Fibroblast of gingiva (primary cell): ENCODE results near the gene S100A11.
"Not testable (repeated sequence)": the region's sequence is repeated elsewhere in the genome, so short reads cannot be mapped to it uniquely, and the experiment has no call there.

Experiments used
- DNase-seq: peaks from one replicate; pipeline ENCODE4 v3.0.0-alpha.2; 2011; ENCODE audit warnings: low read depth

S100A11 gene

DNA sequence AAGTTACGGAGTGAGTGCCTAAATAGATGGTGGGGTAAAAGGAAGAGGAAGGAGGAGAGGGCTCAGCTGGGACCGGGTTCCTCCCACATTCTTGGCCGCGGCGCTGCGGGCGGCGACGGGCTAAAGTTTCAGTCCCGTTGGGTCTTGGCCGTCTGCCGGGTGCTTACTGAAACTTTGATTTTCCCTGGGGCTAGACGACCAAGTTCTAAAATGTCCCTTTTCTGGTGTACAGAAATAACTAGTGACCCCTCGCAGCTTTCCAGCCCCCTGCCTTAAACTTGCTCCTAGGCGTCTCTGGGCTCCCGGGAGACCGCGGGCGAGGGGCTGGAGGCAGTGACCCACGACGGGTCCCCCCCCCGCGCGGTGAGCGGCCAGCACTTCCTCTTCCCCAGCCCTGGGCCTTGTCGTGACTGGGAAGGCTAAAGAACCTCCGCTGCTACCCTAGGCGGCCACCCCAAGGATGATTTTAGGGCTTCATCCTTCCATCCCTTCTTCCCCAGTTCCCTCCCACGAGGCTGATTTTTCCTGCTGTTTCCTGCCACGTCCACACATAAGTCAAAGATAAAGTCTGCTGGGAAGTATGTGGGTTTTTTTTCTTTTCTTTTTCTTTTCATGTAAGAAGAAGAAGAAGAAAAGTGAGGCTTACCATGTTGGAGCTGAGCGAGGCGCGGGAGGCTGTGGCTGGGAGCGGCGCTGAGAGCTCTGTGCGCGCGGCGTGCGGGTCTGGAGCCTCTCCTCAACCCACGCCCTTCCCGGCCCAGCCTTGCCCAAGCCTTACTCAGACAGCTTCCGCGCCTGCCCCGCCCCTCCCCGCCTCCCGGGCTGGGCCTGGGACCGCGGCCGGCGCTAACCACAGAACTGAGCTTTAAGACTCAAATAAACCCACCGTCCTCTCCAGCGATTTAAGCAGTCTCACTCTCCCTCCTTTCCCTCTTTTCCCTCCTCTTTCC, at the start of gene S100A11:
S100A11 (minus strand) TSS at position 738 of the 950 bp plus-strand sequence; CDS start at position 649, 89 bp downstream.
- peak; percentile 87 for DNase-seq

DNA sequence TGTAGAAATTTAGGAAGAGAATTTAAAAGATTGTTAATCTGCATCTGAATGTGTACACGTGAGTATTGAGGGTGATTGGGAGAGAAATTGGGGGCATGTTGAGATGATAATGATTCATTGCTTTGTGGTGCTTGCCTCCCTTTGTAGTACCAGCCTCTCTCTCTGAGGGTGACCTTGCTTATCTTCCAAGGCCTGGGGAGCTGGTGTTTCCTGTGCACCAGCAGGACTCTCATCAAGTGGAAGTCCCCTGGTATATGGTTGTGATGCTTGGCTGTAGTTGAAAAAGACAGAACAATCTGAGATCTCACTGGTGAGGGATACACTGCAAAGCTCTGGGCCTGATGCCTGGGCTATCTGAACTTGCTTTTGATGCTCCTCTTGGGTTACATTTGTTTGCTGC, 48.0 kb upstream of the S100A11 start:
- DNase-seq: no peak

DNA sequence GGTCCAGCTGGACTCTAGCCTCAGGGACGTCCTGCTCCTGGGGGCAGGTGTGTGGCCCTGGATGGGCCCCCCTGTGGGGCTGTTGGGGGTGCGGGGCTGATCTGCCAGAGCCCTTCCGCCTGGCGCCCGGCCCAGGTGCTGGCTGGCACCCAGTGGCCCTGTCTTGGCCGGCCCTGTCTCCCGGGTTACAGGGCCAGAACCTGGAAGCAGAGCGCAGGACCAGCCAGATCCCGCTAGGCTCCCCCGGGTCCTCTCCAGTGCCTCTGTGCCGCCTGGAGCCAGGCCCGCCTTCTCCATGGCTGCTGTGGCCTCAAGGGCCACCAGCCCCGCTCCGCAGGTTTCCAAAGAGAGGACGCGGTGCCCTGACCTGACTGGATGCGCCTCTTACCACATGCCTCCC, 44.2 kb upstream of the S100A11 start:
- DNase-seq: not testable (repeated sequence)

DNA sequence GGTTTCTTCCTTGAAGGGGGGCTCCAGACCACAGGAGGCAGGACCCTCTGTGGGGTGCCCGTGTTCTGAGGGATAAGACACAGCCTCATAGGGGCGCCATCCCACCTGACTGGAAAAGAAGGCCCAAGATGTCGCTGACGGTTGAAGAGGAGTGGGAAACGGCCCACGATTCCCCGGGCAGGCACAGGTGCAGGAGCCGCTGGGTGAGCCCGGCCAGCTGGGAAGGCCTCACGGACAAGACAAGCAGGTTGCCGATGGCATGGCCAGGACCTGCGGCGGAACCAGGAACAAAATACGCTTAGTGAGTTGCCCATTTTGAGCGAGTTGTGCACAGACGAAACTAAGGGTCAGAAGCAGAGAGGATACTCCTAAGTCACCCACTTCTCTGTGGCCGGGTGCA, 43.7 kb upstream of the S100A11 start:
- not testable (repeated sequence) for DNase-seq

DNA sequence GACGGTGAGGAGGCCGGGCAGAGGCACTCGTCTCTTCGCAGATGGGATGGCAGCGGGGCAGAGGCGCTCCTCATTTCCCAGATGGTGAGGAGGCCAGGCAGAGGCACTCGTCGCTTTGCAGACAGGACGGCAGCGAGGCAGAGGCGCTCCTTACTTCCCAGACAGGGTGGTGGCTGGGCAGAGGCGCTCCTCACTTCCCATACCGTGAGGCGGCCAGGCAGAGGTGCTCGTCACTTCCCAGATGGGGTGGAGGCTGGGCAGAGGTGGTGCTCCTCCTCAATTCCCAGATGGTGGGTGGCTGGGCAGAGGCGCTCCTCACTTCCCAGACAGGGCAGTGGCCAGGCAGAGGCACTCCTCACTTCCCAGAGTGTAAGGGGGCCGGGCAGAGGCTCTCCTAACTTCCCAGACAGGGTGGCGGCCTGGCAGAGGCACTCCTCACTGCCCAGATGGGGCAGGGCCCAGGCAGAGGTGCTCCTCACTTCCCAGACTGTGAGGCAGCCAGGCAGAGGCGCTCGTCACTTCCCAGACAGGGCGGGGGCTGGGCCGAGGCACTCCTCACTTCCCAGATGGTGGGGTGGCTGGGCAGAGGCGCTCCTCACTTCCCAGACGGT, 42.1 kb upstream of the S100A11 start:
- DNase-seq: no peak

DNA sequence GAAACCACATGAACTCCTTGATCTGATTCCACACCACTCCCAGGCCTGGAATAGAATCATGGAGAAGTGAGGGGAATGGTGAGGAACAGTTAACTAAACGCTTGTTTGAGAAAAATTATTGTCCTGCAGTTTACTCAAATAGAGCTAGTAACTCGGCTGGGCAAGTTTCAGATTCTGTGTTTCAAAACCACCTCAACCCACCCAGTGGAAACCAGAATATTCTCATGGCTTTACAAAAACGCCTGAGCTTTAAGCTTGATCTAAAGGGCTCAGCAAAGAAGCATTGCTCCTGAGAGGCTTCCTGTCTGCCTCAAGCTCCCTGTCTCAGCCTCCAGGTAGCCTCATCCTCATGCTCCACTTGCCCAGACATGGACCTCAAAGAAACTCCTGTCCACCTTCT, 35.5 kb upstream of the S100A11 start:
- DNase-seq: no peak

DNA sequence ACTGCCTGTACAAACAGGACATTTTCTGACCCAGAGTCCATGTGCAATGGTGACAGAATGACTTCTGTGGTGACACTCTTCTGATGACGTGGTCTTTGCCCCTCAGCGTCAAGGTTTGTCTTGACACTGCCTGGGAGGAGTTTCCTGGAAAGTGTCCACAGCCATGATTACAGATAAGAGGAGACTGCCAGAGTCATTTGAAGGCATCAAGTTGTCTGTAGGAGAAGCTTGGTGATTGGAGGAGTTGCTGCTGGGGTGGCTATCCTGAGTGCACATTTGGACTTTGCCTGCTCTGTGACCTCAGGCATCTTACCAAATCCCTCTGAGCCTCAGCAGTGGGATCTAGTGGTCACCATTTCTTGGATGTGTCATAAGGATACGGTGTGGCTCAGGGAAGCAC, 34.3 kb upstream of the S100A11 start:
- no peak for DNase-seq

DNA sequence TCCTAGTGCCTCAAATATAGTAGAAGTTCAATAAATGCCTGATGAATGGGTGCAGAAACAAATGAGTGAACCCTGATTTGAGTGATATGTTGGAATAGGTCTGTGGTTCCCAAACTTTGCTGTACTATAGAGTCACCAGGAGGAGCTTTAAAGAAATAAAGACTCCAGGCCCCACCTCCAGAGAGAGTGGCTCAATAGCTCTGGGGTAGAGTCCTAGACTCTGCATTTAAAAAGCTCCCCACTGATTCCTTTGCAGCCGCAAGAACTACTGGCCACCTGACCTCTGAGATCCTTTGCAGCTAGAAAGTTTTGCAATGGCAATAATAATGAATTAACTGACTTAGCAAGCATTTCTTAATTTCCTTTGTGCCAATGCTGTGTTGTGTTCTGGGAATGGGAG, 31.1 kb upstream of the S100A11 start:
- no peak for DNase-seq

DNA sequence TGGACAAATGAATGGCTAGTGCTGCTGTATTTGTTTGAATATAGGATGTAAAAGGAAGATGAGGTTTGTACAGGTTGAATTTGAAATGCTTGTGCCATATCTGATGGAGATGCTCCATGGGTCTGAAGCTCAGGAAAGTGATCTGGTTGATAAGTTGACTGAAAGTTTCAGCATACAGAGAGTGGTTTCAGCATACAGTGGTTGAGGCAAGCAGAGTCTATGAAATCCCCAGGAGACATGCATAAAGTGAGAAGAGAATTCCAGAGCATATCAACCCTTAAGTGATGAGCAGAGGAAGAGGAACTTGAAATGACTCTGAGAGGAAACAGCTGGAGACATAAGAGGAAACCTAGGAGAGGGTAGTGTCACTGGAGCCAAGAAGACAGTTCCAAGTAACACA, 30.3 kb upstream of the S100A11 start:
- no peak for DNase-seq

DNA sequence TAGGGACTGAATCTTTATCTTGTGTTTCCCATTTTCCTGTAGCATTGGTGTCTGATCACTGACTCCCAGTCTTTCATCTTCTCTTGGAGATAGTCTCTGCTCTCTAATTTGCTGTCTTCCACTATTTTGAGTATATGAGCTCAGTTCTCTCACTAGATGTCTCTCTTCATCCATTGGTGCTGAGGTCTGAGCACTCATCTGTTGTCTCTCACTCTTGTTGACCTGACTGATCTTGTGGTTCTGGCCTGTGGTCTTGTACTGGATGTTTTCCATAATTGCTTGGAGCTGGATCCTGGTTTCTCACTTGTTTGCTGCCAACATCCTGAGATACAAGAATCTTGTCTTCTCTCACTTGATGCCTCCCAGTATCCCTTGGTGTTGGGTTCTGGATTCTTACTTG, 25.1 kb upstream of the S100A11 start:
- no peak for DNase-seq

DNA sequence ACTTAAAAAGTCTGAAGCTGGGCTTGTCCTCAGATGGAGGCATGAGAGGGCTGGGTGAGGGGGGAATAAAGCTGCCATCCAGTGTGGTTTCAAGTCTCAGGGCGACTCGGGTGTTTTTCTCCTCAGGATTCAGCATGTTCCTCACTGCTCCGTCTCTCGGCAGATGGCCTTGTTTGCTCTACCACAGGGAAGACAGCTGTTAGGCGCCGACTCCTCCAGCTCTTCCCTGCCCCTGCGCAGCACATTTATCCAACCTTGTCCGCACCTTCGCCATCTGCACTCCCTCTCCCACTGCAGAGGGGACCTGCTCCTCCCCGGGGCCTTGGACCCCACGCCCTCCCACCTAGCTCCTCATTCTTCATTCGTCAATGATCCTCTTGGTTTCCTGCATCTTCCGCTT, 16.6 kb upstream of the S100A11 start:
- DNase-seq: no peak

DNA sequence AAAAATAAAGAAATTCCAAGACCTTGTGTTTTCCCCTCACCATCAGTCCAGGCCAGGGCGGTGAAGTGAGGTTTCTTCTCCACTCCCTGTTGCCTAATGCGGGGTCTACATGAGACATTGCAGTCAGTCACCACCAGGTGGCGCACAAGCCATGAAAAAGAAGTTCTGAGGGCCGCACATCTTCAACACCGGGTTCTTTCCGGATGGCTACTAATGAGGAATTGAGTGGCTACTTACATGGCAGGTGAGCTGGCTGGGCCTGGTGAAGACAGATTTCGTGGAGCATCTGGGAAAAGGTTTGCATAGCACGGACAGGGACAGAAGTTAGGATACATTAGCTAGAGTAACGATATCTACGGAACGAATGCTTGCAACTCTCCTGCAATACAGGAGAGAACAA, 15.8 kb upstream of the S100A11 start:
- peak; percentile 62 for DNase-seq

DNA sequence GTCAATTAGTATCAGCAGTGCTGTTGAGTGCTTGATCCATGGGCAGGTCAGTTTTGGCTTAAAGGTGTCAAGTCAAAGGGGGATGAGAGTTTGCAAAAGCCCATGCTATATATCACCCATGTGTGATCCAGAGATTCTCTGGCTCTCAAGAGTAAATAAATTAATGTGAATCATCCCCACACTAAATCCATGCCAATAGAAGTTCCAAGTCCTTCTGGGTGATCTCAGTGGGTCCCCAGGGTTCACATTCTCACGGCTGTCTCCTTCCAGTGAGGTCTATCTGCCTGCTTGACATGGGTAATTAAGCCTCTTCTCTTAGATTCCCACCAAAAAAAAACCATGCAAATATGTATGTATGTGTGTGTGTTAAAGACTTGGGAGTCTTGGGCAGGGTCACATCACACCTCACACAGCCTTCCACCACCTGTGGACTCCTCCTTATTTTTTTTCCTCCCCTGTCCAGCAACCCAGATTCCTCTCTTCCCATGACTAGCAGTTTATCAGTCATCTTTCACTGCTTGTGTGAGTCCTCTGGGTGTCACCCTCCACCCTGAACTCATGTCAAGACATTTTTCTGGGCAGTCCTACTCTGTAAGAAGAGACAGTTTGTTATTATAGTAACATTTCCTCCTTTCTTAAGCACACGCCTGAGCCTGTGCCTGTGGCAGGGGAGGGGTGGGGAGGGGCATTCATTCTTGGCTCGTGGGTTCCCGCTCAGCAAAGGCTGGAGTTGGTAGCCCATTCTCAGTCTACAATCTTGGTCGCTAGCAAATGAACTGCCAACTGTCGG, 14.3 kb upstream of the S100A11 start:
- DNase-seq: peak; percentile 10

DNA sequence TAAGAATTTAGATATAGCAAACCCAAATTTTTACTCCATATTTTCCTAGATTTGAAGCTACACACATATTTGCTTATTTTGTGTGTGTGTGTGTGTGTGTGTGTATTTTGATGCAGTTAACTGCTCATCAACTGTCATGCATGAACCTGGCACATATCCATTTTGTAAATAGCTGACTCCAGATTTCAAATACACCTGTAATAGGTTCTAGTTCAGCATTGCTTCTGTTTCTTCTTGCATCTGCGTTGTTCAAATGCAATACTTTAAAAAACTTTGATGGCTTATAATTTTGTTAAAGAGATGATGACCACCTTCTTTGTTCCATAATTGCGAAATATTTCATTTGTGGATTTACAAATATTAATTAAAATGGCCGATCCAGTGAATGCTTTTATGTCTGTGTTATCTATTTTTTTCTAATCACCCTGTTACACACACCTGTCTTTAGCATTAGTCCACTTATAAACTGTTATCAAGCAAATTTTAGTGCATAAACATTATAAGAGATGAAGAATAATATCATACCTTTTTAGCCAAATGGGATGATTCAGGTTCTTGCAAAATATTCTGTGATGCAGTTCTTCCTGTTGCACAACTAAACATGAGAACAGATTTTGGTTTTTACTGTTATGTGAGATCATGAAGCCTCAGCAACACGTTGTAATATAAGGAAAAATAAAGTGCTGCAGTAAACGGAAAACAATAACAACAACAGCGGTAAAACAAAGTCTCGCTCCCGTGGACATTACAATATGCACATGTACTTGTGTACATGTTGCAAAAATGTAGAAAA, 12.7 kb upstream of the S100A11 start:
- peak; percentile 76 for DNase-seq

DNA sequence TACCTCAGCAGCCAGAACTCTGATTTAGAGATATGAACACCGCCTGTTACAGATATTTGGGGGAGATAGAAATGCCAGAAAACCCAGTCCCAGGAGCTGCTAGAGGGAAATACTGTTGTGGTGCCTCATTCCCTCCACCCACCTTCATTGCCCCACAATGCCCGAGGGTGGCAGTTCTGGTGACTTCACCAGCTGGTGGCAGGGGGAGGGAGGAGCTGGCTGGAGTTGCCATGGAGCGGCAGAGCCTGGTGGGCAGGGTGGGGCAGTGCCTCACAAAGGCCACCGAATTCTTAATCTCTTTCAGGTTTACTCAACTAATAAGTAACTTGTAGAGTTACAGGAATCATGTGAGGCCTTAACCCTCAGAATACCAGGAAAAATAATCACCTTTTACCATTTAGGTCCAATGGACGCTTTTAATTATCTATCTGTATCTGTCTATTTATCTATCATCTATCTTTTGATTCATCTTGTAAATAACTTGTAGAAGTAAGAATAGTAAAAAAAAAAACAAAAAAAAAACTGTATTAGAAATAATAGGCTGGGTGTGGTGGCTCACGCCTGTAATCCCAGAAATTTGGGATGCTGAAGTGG, 11.7 kb upstream of the S100A11 start:
- DNase-seq: peak; percentile 71

DNA sequence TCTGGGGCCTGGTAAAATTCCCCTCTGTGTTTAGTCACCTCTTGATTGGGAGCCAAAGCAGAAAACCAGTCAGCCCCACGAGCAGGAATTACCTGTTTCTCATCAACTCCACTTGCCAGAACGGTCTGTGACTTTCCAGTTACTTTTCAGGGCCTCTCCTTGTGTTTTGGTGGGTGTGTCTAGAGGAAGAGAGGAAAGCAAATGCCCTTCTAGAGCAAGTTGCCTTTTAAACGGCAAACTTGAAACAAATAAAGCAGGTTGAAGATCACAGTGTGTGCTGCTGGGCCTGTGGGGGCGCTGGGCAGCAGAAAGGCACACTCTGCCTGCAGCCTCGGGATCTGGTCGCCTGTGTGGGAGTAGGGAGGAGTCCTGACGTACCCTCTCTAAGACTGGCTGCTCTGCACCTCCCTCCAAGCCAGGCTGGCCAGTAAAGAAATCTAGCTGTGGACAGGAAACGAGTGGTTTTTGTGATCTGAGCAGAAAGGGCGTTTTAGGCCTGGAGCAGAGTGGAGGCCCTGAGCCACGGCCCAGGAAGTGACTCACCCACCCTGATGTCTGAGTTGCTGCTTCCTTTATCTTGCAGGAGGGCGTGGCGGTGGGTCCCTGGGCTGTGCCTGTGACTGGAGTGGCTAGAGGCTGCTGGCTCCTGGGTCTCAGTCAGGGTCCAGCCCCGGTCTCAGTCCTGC, 11.1 kb upstream of the S100A11 start:
- DNase-seq: peak; percentile 99

DNA sequence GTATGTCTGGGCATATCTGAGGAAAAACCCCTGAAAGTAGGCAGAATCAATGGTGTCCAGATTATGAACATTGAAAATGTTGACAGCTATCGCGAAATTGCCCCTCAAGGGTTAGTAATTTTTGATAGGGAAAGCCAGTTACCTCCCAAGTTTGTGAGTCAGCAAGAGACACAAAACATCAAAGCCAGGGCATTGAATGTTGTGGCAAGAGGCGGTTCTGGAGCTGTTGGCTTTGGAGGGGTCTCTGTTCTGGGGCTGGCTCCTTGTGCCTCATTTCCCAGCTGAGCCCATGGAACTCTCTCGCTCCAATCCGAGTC, 10.6 kb upstream of the S100A11 start:
- DNase-seq: no peak

DNA sequence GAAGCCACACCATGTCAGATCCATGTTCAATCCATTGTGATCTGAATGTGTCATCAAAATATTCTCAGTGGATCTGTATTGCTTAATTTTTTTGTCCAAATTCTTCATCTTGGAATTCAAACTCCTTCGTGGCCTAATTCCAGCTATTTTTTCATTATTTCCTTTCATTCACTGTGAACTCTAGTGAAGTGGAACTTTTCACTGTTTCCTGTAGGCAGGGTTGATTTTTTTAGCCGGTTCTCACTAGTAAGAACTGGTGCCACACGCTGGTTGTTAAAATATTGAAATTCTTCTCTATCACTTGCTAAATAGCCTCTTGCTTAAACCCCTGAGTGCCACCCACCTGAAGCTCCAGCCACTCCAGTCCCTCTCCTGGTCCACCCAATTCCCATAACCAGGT, 7.6 kb upstream of the S100A11 start:
- DNase-seq: no peak

DNA sequence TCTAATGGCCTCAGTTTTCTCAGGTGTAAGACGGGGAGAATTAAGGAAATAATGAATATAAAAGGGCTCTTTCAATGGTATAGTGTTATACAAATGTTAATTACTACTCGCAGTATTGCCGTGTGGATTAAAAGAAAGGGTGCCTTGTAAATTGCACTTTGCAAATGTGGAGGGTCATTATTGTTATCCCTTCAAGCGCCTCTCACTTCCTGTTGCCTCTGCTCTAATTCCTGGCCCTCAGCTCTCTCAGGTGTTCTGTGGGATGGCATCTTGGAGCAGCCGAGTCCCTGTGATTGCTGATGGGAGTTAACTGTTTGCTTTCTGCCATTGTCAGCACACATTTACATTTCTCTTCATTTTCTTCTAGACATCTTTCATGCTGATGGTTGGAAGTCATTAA, 7.1 kb upstream of the S100A11 start:
- DNase-seq: no peak

DNA sequence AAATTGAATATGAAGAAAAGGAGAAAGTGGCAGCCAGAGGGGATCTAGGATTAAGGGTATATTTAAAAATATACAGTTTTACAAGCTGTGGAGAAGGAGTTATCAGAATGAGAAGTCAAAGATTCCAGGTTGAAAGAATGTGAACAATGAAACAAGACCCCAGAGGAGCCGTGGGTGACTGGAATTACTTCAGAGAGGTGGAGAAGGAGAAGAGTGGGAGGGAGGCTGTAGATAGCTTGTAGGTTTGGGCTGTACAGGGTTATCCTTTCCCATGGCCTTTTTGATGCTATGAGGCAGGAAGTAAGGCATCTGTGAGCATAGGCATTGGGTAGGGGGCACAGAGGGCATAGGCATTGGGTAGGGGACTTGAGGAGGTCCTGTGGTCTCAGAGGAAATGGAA, 5.2 kb upstream of the S100A11 start:
- no peak for DNase-seq

DNA sequence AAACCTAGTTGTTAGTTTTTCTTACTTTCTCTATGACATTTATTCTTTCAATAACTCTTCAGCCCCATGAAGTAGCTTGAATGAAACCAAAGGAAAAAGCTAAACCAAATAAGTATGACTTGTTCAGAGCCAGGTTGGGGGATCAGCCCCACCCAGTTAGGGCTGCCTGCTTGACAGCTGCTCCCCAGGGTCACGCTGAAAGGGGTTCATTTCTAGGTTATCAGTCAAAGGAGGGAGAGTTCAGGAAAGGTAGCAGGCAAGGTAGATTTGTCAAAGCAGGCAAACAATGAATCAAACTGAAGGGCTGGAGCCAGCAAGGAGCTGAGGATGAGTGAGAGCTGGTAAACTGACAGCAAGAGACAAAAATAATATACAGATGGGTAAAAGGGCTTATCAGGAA, 3.1 kb upstream of the S100A11 start:
- no peak for DNase-seq
